GM12873 (cell line): ENCODE results near the gene NID1.

Experiments
- CTCF ChIP-seq: IDR thresholded peaks from 2 replicates; pipeline ENCODE4 v1.5.1; 2012; ENCODE audit warnings: low read depth, mild to moderate bottlenecking, moderate library complexity, low read length, control low read depth; ENCODE audit not compliant: insufficient read depth; ENCODE audit errors: missing control alignments

The NID1 gene

DNA sequence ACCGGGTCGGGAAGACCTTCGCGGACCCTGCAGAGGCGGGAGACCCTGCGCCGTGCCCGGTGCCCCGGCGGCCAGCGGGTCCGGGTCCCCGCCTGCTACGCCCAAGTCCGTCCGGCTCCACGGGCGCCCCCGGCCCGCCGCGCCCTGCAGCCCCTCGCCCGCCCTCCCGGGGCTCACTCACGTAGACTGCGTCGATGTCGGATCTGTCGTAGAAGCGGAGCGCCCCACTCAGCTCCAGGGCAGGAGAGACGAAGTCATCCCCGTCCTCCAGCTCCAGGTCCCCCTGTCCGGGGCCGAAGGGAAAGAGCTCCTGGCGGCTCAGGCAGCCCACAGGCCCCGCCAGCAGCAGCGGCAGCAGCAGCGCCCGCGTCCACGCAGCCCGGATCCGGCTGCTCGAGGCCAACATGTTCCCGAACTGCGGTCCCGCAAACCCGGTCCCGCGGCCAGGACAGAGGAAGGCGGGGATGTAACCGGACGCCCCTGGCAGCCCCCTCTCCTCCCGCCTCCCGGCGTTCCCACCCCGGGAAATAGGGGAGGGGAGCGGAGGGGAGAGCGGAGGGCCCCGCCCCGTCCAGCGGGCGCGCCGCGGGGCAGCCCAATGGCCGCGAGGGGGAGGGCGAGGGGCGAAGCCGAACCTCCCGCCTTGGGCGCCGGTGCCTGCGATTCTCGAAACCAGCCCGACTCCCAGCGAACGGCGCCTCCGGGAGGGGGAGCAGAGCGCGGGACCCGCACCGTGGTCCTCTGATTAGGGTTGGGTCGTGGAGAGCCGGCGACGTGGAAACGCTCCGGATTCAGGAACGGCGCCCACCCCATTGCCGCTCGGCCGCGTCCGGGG lies at the start of gene NID1:
NID1 (minus strand) TSS at position 417 of the 835 bp plus-strand sequence; CDS start at position 406, 11 bp downstream.
- TF ChIP-seq CTCF = peak; percentile 27

GRCh38 chr1:236114076-236114747 lies 49.3 kb upstream of the NID1 start:
- no peak for TF ChIP-seq CTCF

DNA sequence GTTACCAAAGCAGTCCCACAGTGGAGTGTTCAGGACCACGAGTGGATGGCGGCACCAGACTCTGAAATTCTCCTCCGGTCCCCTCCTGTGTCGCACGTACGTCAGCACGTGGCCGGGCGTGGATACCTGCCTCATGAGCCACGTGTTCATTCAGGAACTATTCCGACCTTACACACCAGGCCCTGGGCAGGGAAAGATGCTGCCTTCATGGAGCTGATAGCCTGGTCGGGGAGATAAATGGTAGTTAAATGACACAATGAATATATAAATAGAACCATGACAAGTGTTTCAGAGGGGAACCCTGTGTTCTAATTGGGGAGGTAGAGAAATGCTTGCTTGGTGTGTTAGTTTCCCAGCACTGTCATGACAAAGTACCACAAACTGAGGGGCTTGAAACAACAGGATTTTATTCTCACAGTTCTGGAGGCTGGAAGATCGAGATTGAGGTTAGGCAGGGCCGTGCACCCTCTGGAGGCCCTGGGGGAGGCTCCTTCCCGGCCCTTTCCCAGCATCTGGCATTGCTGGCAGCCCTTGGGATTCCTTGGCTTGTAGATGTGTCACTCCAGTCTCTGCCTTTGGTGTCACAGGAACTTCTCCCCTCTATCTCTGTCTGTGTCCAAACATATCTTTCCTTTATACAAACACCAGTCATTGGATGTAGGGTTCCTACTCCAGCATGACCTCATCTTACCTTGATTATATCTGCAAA lies 48.6 kb upstream of the NID1 start:
- TF ChIP-seq CTCF = no peak

- TF ChIP-seq CTCF = no peak
Observed at GRCh38 chr1:236112332-236112627, 47.4 kb upstream of the NID1 start.

- no peak for TF ChIP-seq CTCF
Observed at GRCh38 chr1:236111527-236112331, 46.8 kb upstream of the NID1 start.

- TF ChIP-seq CTCF = no peak
Observed at GRCh38 chr1:236110137-236110536, 45.2 kb upstream of the NID1 start.
